ENCODE data around the gene CCRL2. TPM values are rescaled to one million over a fixed set of nuclear protein-coding genes. Genes with fewer than 3 reads are reported as not detected.

Gene CCRL2
- total RNA-seq, 1 donor from 2014 or later = not detected

GRCh38 chr3:46414739-46415138 is 7.7 kb downstream of the CCRL2 start:
- DNase-seq (ENCODE audit: low spot score in 2 of 2) = no peak
- intact Hi-C loops (cut with DNase I) = no loop called here
- Histone ChIP-seq H3K9me3 (no peaks in the 10 kb centered on the region), H3K4me1 (no peaks in the 10 kb centered on the region), H3K27me3 (no peaks in the 10 kb centered on the region), H3K36me3 (no peaks in the 10 kb centered on the region), H3K4me3 (no peak overlapping the region), H3K27ac (no peak overlapping the region)
- no peak for TF ChIP-seq CTCF (IDR thresholded peaks at IDR 0.05)

GRCh38 chr3:46416125-46416810 is 9.2 kb downstream of the CCRL2 start:
- no peak for DNase-seq (ENCODE audit: low spot score in 2 of 2)
- Histone ChIP-seq H3K9me3 (no peaks in the 10 kb centered on the region), H3K27me3 (no peaks in the 10 kb centered on the region), H3K36me3 (no peaks in the 10 kb centered on the region), H3K4me1 (no peaks in the 10 kb centered on the region), H3K27ac (no peak overlapping the region), H3K4me3 (no peak overlapping the region)
- intact Hi-C loops (cut with DNase I) = no loop called here
- no peak for TF ChIP-seq CTCF (IDR thresholded peaks at IDR 0.05)

GRCh38 chr3:46416811-46417510 is 9.9 kb downstream of the CCRL2 start:
- TF ChIP-seq CTCF (IDR thresholded peaks at IDR 0.05) = no peak
- H3K27me3 ChIP-seq = no peaks in the 10 kb centered on the region
- H3K4me3 ChIP-seq = no peak overlapping the region
- H3K36me3 ChIP-seq = no peaks in the 10 kb centered on the region
- no peak overlapping the region for H3K27ac ChIP-seq
- no peak for DNase-seq (ENCODE audit: low spot score in 2 of 2)
- H3K9me3 ChIP-seq = no peaks in the 10 kb centered on the region
- intact Hi-C loops (cut with DNase I) = no loop called here
- no peaks in the 10 kb centered on the region for H3K4me1 ChIP-seq

- no peak overlapping the region for H3K27ac ChIP-seq
- H3K4me1 ChIP-seq = no peaks in the 10 kb centered on the region
- no peaks in the 10 kb centered on the region for H3K36me3 ChIP-seq
- TF ChIP-seq CTCF (IDR thresholded peaks at IDR 0.05) = no peak
- no peaks in the 10 kb centered on the region for H3K9me3 ChIP-seq
- H3K4me3 ChIP-seq = no peak overlapping the region
- DNase-seq (ENCODE audit: low spot score in 2 of 2) = no peak
- no peaks in the 10 kb centered on the region for H3K27me3 ChIP-seq
- intact Hi-C loops (cut with DNase I) = no loop called here
Observed at GRCh38 chr3:46417841-46418611, 11.0 kb downstream of the CCRL2 start.

- Histone ChIP-seq H3K4me3 (no peak overlapping the region), H3K27ac (no peak overlapping the region), H3K4me1 (no peaks in the 10 kb centered on the region), H3K27me3 (no peaks in the 10 kb centered on the region), H3K36me3 (no peaks in the 10 kb centered on the region), H3K9me3 (no peaks in the 10 kb centered on the region)
- intact Hi-C loops (cut with DNase I) = no loop called here
- no peak for DNase-seq (ENCODE audit: low spot score in 2 of 2)
- no peak for TF ChIP-seq CTCF (IDR thresholded peaks at IDR 0.05)
Observed at GRCh38 chr3:46419816-46420215, 12.8 kb downstream of the CCRL2 start.

All from ascending aorta (tissue), 2 donors.